Stomach (tissue), 4 donors: ENCODE measurements around the gene C1orf159.

Experiments
- CTCF ChIP-seq, 7 experiments: fragments of 450-650 bp in 4 of 7; fragments of 200-600 bp in 3 of 7; sonication (generic) in 3 of 7; IDR thresholded peaks; one replicate each; pipeline ENCODE4 v1.5.1; 2016 to 2019; ENCODE audit warnings: antibody characterized with exemption in 7 of 7, control low read depth in 2 of 7, mild to moderate bottlenecking in 1 of 7
- EP300 ChIP-seq: sonication (generic); formaldehyde crosslinking; IDR thresholded peaks from one replicate; pipeline ENCODE4 v1.6.1; 2017; ENCODE audit warnings: antibody characterized with exemption

GRCh38 chr1:1130206-1131120 is 14.6 kb upstream of the C1orf159 start:
- TF ChIP-seq CTCF (IDR thresholded peaks at IDR 0.05) (no peak), EP300 (no peak)
